SJCRH30 (cell line): ENCODE results near the gene UFL1. TPM values are rescaled to one million over a fixed set of nuclear protein-coding genes. Genes with fewer than 3 reads are reported as not detected.
A peak's percentile ranks its signal among the peaks of the same experiment; 100 is the strongest.
"Not testable (repeated sequence)": the region's sequence is repeated elsewhere in the genome, so short reads cannot be mapped to it uniquely, and the experiment has no call there.

Experiments used
- DNase-seq, 2 experiments: peaks; one replicate each; pipeline ENCODE4 v3.0.0-alpha.2; 2015 to 2020
- H3K27ac ChIP-seq: fragments of 250-450 bp; sonication (Bioruptor Pico); 2 replicates; pipeline ENCODE4 v1.5.1; 2020; ENCODE audit warnings: mild to moderate bottlenecking, moderate library complexity
- H3K27me3 ChIP-seq: fragments of 250-450 bp; sonication (Bioruptor Pico); 2 replicates; pipeline ENCODE4 v1.5.1; 2020; ENCODE audit warnings: mild to moderate bottlenecking, moderate library complexity
- H3K36me3 ChIP-seq: fragments of 250-450 bp; sonication (Bioruptor Pico); 2 replicates; pipeline ENCODE4 v1.5.1; 2020; ENCODE audit warnings: mild to moderate bottlenecking, moderate library complexity
- H3K4me1 ChIP-seq: fragments of 250-450 bp; sonication (Bioruptor Pico); 2 replicates; pipeline ENCODE4 v1.5.1; 2020; ENCODE audit warnings: mild to moderate bottlenecking, moderate library complexity
- H3K4me3 ChIP-seq: fragments of 250-450 bp; sonication (Bioruptor Pico); 2 replicates; pipeline ENCODE4 v1.5.1; 2020; ENCODE audit warnings: mild to moderate bottlenecking, moderate library complexity
- H3K9me3 ChIP-seq: fragments of 250-450 bp; sonication (Bioruptor Pico); replicated peaks from 2 replicates; pipeline ENCODE4 v1.5.1; 2020; ENCODE audit warnings: mild to moderate bottlenecking, moderate library complexity
- total RNA-seq: library from RNA; depleted of rRNA; stranded (reverse); fragments of >200 nt; shearing (Covaris generic); gene quantifications from 2 replicates; pipeline ENCODE4 v1.2.3, GENCODE V29; 2014

Gene UFL1
- total RNA-seq, 1 experiment from 2014 or later, result 25.4 TPM

DNA sequence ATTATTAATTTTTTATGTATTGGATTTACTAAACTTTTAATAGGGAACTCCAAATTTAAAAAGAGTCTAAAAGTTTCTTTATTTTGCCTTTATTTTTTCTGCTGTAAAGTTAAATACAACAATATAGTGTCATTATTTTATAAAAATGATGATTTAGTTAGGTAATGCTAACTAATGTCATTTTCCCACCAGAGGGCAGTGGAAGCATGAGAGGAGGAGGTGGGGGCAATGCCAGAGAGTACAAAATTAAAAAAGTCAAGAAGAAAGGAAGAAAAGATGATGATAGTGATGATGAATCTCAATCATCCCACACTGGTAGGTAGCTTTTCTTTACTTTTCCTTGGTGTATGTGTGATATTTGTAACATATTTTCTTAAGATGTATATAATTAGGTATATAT, 21.1 kb downstream of the UFL1 start:
- Histone ChIP-seq H3K9me3 (no peaks in the 10 kb centered on the region), H3K27me3 (no peaks in the 10 kb centered on the region), H3K27ac (no peak overlapping the region), H3K4me3 (no peak overlapping the region), H3K4me1 (no peaks in the 10 kb centered on the region), H3K36me3 (peaks cover 55% of the 10 kb centered on the region)
- DNase-seq, result peak in 1 of 2 experiments; percentile 30

DNA sequence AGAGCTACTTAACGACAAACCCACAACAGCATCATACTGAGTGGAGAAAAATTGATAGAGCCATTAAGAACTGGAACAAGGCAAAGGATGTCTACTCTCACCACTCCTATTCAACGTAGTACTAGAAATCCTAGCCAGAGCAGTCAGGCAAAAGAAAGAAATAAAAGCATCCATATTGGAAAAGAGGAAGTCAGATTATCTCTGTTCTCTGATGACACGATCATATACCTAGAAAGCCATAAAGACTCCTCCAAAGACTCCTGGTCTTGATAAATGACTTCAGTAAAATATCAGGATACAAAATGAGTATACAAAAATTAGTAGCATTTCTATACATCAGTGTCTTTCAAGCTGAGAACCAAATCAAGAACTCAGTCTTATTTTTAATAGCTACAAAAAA, 24.3 kb downstream of the UFL1 start:
- Histone ChIP-seq H3K4me3 (no peak overlapping the region), H3K27me3 (no peaks in the 10 kb centered on the region), H3K36me3 (peaks cover 48% of the 10 kb centered on the region), H3K27ac (no peak overlapping the region), H3K9me3 (no peaks in the 10 kb centered on the region), H3K4me1 (no peaks in the 10 kb centered on the region)
- no peak for DNase-seq

DNA sequence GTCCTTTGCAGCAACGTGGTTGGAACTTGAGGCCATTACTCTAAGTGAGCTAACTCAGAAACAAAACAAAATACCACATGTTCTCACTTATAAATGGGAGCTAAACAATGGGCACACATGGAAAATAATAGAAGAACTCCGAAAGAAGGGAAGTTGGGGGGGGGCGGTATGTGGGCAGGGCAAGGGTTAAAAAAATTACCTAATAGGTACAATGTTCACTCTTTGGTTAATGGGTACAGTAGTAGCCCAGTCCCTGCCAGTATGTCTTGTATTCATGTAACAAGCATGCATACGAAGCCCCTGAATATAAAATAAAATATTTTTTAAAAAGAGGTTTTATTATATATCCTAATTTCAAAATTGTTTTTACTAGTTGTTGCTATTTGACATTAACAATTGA, 26.0 kb downstream of the UFL1 start:
- Histone ChIP-seq H3K27me3 (no peaks in the 10 kb centered on the region), H3K36me3 (peaks cover 52% of the 10 kb centered on the region), H3K27ac (no peak overlapping the region), H3K9me3 (no peaks in the 10 kb centered on the region), H3K4me3 (no peak overlapping the region), H3K4me1 (no peaks in the 10 kb centered on the region)
- no peak for DNase-seq

GRCh38 chr6:96554558-96554957, 33.0 kb downstream of the UFL1 start:
- Histone ChIP-seq H3K36me3 (peaks cover 30% of the 10 kb centered on the region), H3K4me3 (no peak overlapping the region), H3K4me1 (no peaks in the 10 kb centered on the region), H3K27me3 (no peaks in the 10 kb centered on the region), H3K27ac (no peak overlapping the region), H3K9me3 (no peaks in the 10 kb centered on the region)
- DNase-seq, result no peak

DNA sequence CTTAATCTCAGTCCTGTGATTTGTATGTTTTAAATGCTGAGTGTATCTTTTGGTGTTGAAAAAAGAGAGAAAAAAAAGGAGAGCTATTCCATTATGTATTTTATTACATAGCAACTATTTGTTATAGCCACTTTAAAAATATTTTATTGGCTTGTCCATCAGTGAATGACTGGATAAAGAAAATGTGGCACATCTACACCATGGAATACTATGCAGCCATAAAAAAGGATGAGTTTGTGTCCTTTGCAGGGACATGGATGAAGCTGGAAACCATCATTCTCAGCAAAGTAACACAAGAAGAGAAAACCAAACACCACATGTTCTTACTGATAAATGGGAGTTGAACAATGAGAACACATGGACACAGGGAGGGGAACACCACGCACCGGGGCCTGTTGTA, 38.1 kb downstream of the UFL1 start:
- H3K27me3 ChIP-seq, result not testable (repeated sequence)

DNA sequence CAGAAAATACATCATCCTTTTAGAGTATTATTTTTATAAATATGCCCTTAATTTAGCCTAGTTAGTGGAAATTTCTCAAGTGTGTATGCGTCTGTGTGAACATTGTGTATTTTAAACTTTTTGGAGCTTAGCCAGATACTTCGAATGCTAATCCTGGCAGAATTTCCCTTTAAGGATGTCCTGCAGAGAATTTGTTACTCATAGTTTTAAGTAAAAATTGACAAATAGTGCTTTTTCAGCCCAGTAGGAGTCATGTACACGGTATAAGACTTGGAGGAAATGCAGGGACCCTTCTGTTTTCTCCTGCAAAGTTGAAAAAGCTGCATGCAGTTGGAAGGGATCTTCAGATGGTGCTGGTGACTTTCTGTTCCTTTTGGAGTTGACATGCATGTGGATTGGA, 41.3 kb downstream of the UFL1 start, which contains the start of gene FHL5:
Gene FHL5 (plus strand): TSS at position 243 of the 400 bp plus-strand sequence. CDS start 40,486 bp downstream, outside the sequence.
- DNase-seq, result no peak

More for the DNA sequence above, 38.1 kb downstream of the UFL1 start:
- not testable (repeated sequence) for H3K4me1 ChIP-seq, H3K9me3 ChIP-seq, DNase-seq, H3K4me3 ChIP-seq, H3K27ac ChIP-seq
- peaks cover 11% of the 10 kb centered on the region for H3K36me3 ChIP-seq

GRCh38 chr6:96563853-96564252, 42.2 kb downstream of the UFL1 start:
- Histone ChIP-seq H3K4me1 (no peaks in the 10 kb centered on the region), H3K9me3 (no peaks in the 10 kb centered on the region), H3K36me3 (no peaks in the 10 kb centered on the region), H3K4me3 (no peak overlapping the region), H3K27ac (no peak overlapping the region), H3K27me3 (no peaks in the 10 kb centered on the region)
- DNase-seq, result no peak

More for the DNA sequence above, 41.3 kb downstream of the UFL1 start, which contains the start of gene FHL5:
- Histone ChIP-seq H3K4me1 (no peaks in the 10 kb centered on the region), H3K27ac (no peak within 1 kb of the TSS), H3K36me3 (no peaks in the 10 kb centered on the region), H3K4me3 (no peak within 1 kb of the TSS), H3K27me3 (no peaks in the 10 kb centered on the region), H3K9me3 (no peaks in the 10 kb centered on the region)

GRCh38 chr6:96570053-96570452, 48.4 kb downstream of the UFL1 start:
- H3K4me3 ChIP-seq, result no peak overlapping the region
- DNase-seq, result no peak

DNA sequence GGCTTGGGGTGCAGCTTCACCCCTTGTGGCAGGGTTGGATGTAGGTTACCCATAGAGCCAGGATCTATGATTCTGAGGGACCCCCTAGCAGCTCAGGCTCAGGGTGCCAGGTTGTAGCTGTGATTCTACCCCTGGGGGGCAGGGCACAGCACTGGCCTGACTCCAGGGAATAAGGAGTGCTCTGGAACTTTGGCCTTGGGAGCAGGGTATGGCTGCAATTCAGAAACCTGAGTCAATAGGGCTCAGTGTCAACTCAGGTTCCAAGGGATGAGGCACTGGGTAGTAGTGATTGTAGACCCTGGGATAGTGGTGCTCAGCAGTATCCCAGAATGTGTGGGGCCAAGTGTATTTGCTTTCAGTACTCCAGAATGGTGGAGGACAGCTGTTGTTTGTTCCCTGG, 49.9 kb downstream of the UFL1 start:
- no peaks in the 10 kb centered on the region for H3K4me1 ChIP-seq
- H3K4me3 ChIP-seq, result no peak overlapping the region
- DNase-seq, result no peak
- no peaks in the 10 kb centered on the region for H3K9me3 ChIP-seq
- H3K27me3 ChIP-seq, result no peaks in the 10 kb centered on the region
- no peaks in the 10 kb centered on the region for H3K36me3 ChIP-seq
- H3K27ac ChIP-seq, result no peak overlapping the region

More at GRCh38 chr6:96570053-96570452, 48.4 kb downstream of the UFL1 start:
- H3K27ac ChIP-seq, result no peak overlapping the region
- H3K27me3 ChIP-seq, result no peaks in the 10 kb centered on the region
- no peaks in the 10 kb centered on the region for H3K36me3 ChIP-seq
- H3K9me3 ChIP-seq, result no peaks in the 10 kb centered on the region
- H3K4me1 ChIP-seq, result no peaks in the 10 kb centered on the region

- Histone ChIP-seq H3K27me3 (no peaks in the 10 kb centered on the region), H3K4me3 (no peak overlapping the region), H3K27ac (no peak overlapping the region), H3K36me3 (no peaks in the 10 kb centered on the region), H3K9me3 (no peaks in the 10 kb centered on the region), H3K4me1 (no peaks in the 10 kb centered on the region)
- no peak for DNase-seq
Observed at GRCh38 chr6:96575359-96575758, 53.8 kb downstream of the UFL1 start.

DNA sequence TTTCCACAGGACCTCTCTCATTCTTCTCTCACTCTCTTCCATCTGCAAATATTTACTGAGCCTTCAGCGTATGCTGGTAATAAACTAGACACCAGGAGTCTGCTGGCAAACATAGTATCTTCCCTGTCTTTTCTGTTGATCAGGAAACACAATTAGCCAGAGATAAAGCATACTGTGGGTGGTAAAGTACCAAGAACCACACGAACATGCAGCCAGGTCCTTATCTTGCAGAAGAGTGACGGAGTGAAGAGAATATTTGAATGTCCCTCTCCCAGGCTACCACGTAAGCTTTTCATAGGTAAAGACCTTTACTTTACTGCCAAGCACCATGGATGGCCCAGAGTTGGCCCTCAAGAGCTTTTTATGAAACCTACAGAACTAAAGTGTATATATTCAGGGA, 54.6 kb downstream of the UFL1 start:
- Histone ChIP-seq H3K27ac (no peak overlapping the region), H3K9me3 (no peaks in the 10 kb centered on the region), H3K4me3 (no peak overlapping the region), H3K4me1 (no peaks in the 10 kb centered on the region), H3K36me3 (no peaks in the 10 kb centered on the region), H3K27me3 (no peaks in the 10 kb centered on the region)
- no peak for DNase-seq

GRCh38 chr6:96582021-96582420, 60.4 kb downstream of the UFL1 start:
- Histone ChIP-seq H3K27ac (no peak overlapping the region), H3K36me3 (no peaks in the 10 kb centered on the region), H3K4me3 (no peak overlapping the region), H3K9me3 (no peaks in the 10 kb centered on the region), H3K4me1 (no peaks in the 10 kb centered on the region), H3K27me3 (no peaks in the 10 kb centered on the region)
- DNase-seq, result no peak

GRCh38 chr6:96582436-96582835, 60.8 kb downstream of the UFL1 start:
- no peak for DNase-seq
- H3K27me3 ChIP-seq, result no peaks in the 10 kb centered on the region
- H3K4me1 ChIP-seq, result no peaks in the 10 kb centered on the region

DNA sequence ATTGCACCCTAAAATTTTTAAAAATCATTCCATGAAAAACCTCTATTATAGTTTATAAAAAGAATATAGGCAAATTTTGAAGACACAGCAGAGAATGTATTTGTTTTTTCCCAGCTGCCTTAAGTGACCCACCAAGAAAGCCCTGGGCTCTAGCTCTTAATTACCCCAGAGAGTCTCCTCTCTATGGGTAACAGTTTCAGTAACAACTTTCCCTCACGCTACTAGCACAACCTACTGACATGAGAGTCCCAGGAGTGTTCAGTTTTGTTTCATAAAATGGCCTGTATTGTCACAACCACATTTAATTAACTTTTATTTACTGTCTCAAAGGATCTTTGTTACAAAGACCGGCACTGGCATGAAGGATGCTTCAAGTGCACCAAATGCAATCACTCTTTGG, 82.8 kb downstream of the UFL1 start:
- peaks cover 6% of the 10 kb centered on the region; the same call in 1 of the 2 replicates for H3K27me3 ChIP-seq
- no peaks in the 10 kb centered on the region for H3K9me3 ChIP-seq
- H3K4me3 ChIP-seq, result no peak overlapping the region
- no peak overlapping the region for H3K27ac ChIP-seq
- DNase-seq, result no peak
- H3K4me1 ChIP-seq, result no peaks in the 10 kb centered on the region
- H3K36me3 ChIP-seq, result no peaks in the 10 kb centered on the region

More at GRCh38 chr6:96582436-96582835, 60.8 kb downstream of the UFL1 start:
- Histone ChIP-seq H3K27ac (no peak overlapping the region), H3K9me3 (no peaks in the 10 kb centered on the region), H3K4me3 (no peak overlapping the region), H3K36me3 (no peaks in the 10 kb centered on the region)
